ENCODE data around the gene SLC2A13.

The SLC2A13 gene

DNA sequence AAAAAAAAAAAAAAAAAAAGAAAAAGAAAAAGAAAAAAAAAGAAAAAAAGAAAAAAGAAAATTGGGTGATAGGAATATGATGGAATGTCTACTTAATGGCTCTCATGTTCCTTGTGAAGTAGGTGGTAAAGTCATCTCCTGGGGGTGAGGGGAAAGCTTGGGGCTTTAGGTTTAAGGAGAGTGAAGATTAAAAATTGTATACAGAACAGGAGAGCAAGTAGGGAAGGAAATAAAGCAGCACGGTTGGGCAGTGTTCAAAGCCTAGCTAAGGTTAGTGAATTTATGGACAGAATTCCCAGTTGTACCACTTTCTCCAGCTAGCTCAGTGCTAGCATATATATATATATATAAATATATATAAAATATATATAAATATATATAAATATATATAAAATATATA lies 40.0 kb upstream of the SLC2A13 start:
- no peak overlapping the region for H3K4me3 ChIP-seq (ENCODE audit: low read depth, low read length)
- DNase-seq (ENCODE audit: low read depth): no peak
- TF ChIP-seq, protein P1, sequence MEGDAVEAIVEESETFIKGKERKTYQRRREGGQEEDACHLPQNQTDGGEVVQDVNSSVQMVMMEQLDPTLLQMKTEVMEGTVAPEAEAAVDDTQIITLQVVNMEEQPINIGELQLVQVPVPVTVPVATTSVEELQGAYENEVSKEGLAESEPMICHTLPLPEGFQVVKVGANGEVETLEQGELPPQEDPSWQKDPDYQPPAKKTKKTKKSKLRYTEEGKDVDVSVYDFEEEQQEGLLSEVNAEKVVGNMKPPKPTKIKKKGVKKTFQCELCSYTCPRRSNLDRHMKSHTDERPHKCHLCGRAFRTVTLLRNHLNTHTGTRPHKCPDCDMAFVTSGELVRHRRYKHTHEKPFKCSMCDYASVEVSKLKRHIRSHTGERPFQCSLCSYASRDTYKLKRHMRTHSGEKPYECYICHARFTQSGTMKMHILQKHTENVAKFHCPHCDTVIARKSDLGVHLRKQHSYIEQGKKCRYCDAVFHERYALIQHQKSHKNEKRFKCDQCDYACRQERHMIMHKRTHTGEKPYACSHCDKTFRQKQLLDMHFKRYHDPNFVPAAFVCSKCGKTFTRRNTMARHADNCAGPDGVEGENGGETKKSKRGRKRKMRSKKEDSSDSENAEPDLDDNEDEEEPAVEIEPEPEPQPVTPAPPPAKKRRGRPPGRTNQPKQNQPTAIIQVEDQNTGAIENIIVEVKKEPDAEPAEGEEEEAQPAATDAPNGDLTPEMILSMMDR (IDR thresholded peaks at IDR 0.05; ENCODE audit: insufficient read depth, low read depth, low read length, missing control alignments): no peak

DNA sequence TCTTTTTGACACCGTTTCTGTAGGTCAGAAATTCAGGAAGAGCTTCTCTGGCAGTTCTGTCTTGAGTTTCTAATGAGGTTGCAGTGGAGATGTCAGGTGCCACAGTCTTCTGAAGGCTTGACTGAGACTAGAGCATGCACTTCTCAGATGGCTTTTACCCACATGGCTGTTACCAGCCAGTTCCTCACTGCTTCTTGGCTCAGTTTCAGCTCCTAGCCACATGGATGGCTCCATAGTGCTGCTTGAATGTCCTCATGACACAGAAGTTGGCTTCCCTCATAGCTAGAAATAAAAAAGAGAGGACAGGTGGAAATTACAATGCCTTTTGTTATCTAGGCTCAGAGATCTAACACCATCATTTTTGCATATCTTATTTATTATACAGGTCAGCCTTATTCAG lies 38.1 kb upstream of the SLC2A13 start:
- H3K4me3 ChIP-seq (ENCODE audit: low read depth, low read length): no peak overlapping the region
- DNase-seq (ENCODE audit: low read depth): no peak
- TF ChIP-seq, protein P1 (IDR thresholded peaks at IDR 0.05; ENCODE audit: insufficient read depth, low read depth, low read length, missing control alignments): no peak

DNA sequence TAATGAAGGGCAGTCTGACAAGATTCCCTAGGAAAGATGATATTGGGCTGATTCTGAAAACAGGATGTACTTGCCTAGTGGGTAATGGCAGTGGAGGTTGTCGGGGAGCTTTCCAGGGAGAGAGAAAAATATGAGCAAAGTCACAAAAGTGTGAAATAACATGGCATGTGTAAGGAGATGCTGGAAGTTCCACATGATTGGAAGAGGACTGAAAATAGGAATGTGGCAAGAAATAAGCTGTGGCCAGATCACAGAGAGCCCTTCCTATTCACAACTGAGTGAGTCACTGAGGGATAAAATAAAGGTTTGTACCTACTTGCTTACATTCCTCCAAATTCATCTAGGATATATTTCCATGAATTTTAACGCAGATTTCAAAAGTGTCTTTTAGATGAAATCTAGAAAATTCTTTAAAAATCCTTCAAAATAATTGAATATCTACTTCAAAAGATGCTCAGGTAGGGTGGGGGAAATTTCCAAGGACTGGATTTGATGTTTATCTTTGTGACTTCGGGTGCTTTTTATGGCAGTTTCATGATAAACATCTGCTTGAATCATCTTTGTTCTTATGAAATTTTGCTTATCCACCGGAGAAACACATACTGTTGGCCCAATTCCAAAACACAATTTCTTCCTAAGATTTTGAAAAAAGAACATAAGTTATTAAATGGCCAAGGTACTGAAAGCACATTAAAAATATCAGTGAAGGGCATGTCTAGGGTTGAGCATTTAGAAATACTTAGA lies 36.3 kb upstream of the SLC2A13 start:
- TF ChIP-seq, protein P1 (IDR thresholded peaks at IDR 0.05; ENCODE audit: insufficient read depth, low read depth, low read length, missing control alignments): no peak
- no peak overlapping the region for H3K4me3 ChIP-seq (ENCODE audit: low read depth, low read length)
- DNase-seq (ENCODE audit: low read depth): no peak

DNA sequence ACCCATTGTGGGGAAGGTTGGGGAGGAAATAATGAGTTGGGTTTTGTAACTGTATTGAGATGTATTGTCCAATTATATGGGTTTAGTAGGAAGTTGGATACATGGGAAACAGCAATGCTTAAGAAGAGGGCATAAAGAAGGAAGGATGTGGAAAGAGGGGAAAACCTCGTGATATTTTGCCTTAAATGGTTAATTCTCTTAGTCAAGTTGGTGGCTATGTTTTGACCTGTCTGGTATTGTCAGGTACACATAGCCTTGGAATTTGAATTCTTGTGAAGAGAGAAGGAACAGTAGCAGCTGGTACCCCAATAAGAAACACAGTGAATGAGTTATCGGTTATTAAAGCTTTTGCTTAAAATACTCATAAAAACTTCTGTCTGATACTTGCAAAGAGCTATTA lies 32.6 kb upstream of the SLC2A13 start:
- TF ChIP-seq, protein P1 (IDR thresholded peaks at IDR 0.05; ENCODE audit: insufficient read depth, low read depth, low read length, missing control alignments): no peak
- DNase-seq (ENCODE audit: low read depth): no peak
- no peak overlapping the region for H3K4me3 ChIP-seq (ENCODE audit: low read depth, low read length)

DNA sequence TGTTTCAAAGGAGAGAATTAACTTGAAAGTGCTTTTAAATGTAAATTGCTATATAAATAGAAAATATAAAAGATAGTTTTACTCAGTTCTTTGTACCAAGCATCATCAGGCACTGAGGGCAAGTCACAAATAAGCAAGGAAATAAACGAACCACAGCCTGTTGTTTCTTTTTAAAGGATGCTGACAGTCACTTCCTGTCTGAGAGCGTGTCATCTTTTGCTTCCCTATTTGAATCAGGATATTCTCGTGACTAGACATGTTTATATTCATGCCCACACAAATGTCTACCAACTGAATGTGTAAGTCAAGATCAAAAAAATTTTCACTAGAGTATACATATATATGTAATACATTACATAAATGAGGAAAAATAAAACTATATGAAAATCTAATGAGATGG lies 31.4 kb upstream of the SLC2A13 start:
- DNase-seq (ENCODE audit: low read depth): peak; percentile 51
- TF ChIP-seq, protein P1 (IDR thresholded peaks at IDR 0.05; ENCODE audit: insufficient read depth, low read depth, low read length, missing control alignments): no peak
- H3K4me3 ChIP-seq (ENCODE audit: low read depth, low read length): no peak overlapping the region

DNA sequence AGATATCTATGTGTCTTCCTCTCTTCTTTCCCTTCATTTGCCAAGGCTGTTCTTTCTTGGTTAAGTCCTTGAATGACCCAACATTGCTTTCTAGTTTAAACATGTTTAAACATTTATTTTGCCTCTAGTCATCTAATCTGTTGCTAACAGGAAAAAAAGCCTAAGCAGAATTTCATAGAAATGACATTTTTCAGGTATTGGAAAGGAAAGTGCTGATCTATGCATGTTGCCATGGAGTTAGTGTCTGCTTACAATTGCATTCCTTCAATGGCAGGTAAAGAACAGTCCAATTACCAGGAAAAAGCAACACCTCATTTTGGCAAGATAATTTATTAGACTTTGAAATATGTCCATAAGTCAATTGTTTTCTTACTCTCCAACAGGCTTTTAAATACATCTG lies 21.5 kb upstream of the SLC2A13 start:
- DNase-seq (ENCODE audit: low read depth): no peak

More for the DNA sequence above, 21.5 kb upstream of the SLC2A13 start:
- H3K4me3 ChIP-seq (ENCODE audit: low read depth, low read length): no peak overlapping the region
- TF ChIP-seq, protein P1 (IDR thresholded peaks at IDR 0.05; ENCODE audit: insufficient read depth, low read depth, low read length, missing control alignments): no peak
